GM23338 (cell line): ENCODE results near the gene ADORA1. TPM values are rescaled to one million over a fixed set of nuclear protein-coding genes. Genes with fewer than 3 reads are reported as not detected.

Source experiments
- ATAC-seq: fragments of 200-7000 bp; cut with Tn5 transposase; 3 replicates; pipeline ENCODE4 v1.9.1; 2020
- DNase-seq: peaks from one replicate; pipeline ENCODE4 v3.0.0-alpha.2; 2015; ENCODE audit warnings: low spot score
- H2AFZ ChIP-seq: fragments of 200-600 bp; sonication (generic); 2 replicates; pipeline ENCODE4 v1.8.0; 2016; ENCODE audit warnings: antibody characterized with exemption, mild to moderate bottlenecking, moderate library complexity
- H3F3A ChIP-seq: fragments of 200-600 bp; sonication (generic); replicated peaks from 2 replicates; pipeline ENCODE4 v1.8.0; 2017; ENCODE audit warnings: antibody characterized with exemption, mixed run types, low read depth
- H3K27ac ChIP-seq: fragments of 200-600 bp; sonication (generic); 2 replicates; pipeline ENCODE4 v1.6.1; 2016; ENCODE audit warnings: low read depth
- H3K27me3 ChIP-seq: fragments of 200-600 bp; sonication (generic); 2 replicates; pipeline ENCODE4 v1.8.0; 2016; ENCODE audit warnings: mild to moderate bottlenecking, mixed run types, moderate library complexity; ENCODE audit not compliant: insufficient read depth
- H3K36me3 ChIP-seq: fragments of 200-600 bp; sonication (generic); 2 replicates; pipeline ENCODE4 v1.8.0; 2016; ENCODE audit warnings: mild to moderate bottlenecking; ENCODE audit not compliant: insufficient read depth
- H3K4me1 ChIP-seq: fragments of 200-600 bp; sonication (generic); 2 replicates; pipeline ENCODE4 v1.8.0; 2016; ENCODE audit warnings: mild to moderate bottlenecking, moderate library complexity; ENCODE audit not compliant: insufficient read depth
- H3K4me2 ChIP-seq: fragments of 200-600 bp; sonication (generic); 2 replicates; pipeline ENCODE4 v1.7.1; 2017; ENCODE audit warnings: mixed run types
- H3K4me3 ChIP-seq: fragments of 200-600 bp; sonication (generic); 2 replicates; pipeline ENCODE4 v1.6.1; 2016; ENCODE audit warnings: mixed run types
- H3K79me2 ChIP-seq: fragments of 200-600 bp; sonication (generic); replicated peaks from 2 replicates; pipeline ENCODE4 v1.8.0; 2017; ENCODE audit warnings: mild to moderate bottlenecking; ENCODE audit not compliant: insufficient read depth
- H3K9me2 ChIP-seq: fragments of 200-600 bp; sonication (generic); 2 replicates; pipeline ENCODE4 v1.8.0; 2017; ENCODE audit not compliant: insufficient read depth
- H4K20me1 ChIP-seq: fragments of 200-600 bp; sonication (generic); replicated peaks from 2 replicates; pipeline ENCODE4 v1.8.0; 2017; ENCODE audit warnings: mild to moderate bottlenecking; ENCODE audit not compliant: insufficient read depth
- H3K27ac Mint-ChIP-seq: 2 replicates; pipeline ENCODE4 v1.8.0; 2020; ENCODE audit warnings: inconsistent platforms, mild to moderate bottlenecking, moderate library complexity, mixed read lengths
- H3K27me3 Mint-ChIP-seq: 3 replicates; pipeline ENCODE4 v1.8.0; 2022; ENCODE audit warnings: low read depth, mild to moderate bottlenecking, moderate library complexity, mixed read lengths, inconsistent platforms; ENCODE audit not compliant: insufficient read depth, poor library complexity
- H3K36me3 Mint-ChIP-seq: 3 replicates; pipeline ENCODE4 v1.8.0; 2021; ENCODE audit warnings: low read depth, mild to moderate bottlenecking, inconsistent platforms, moderate library complexity, mixed read lengths
- H3K4me1 Mint-ChIP-seq: 3 replicates; pipeline ENCODE4 v1.8.0; 2020; ENCODE audit warnings: mild to moderate bottlenecking, inconsistent platforms, mixed read lengths
- H3K4me3 Mint-ChIP-seq: 3 replicates; pipeline ENCODE4 v1.8.0; 2021; ENCODE audit warnings: moderate library complexity, mild to moderate bottlenecking, inconsistent platforms, mixed read lengths
- H3K9me3 Mint-ChIP-seq: 3 replicates; pipeline ENCODE4 v1.8.0; 2020; ENCODE audit warnings: moderate library complexity, mild to moderate bottlenecking, inconsistent platforms, mixed read lengths
- CREB1 ChIP-seq: fragments of 250-450 bp; sonication (Bioruptor Pico); IDR thresholded peaks from 2 replicates; pipeline ENCODE4 v1.5.0; 2020; ENCODE audit warnings: low read depth, mild to moderate bottlenecking, moderate library complexity
- EZH2 ChIP-seq: fragments of 200-600 bp; sonication (generic); IDR thresholded peaks from one replicate; pipeline ENCODE4 v1.8.0; 2017; ENCODE audit warnings: antibody characterized with exemption, mild to moderate bottlenecking, low read depth; ENCODE audit not compliant: unreplicated experiment
- JUNB ChIP-seq: IDR thresholded peaks from one replicate; pipeline ENCODE4 v1.6.1; 2016; ENCODE audit warnings: antibody characterized with exemption; ENCODE audit not compliant: unreplicated experiment
- NANOG ChIP-seq: IDR thresholded peaks from 2 replicates; pipeline ENCODE4 v1.6.1; 2016; ENCODE audit warnings: antibody characterized with exemption, borderline replicate concordance
- POLR2AphosphoS5 ChIP-seq: IDR thresholded peaks from 2 replicates; pipeline ENCODE4 v1.6.1; 2016; ENCODE audit warnings: antibody characterized with exemption, low read depth
- STAT1 ChIP-seq: IDR thresholded peaks from one replicate; pipeline ENCODE4 v1.6.1; 2016; ENCODE audit warnings: antibody characterized with exemption; ENCODE audit not compliant: unreplicated experiment
- ZNF114 ChIP-seq: fragments of 250-450 bp; sonication (Bioruptor Pico); IDR thresholded peaks from 2 replicates; pipeline ENCODE4 v1.5.0; 2020; ENCODE audit warnings: mild to moderate bottlenecking, moderate library complexity
- ZNF331 ChIP-seq: fragments of 250-450 bp; sonication (Bioruptor Pico); IDR thresholded peaks from 2 replicates; pipeline ENCODE4 v1.5.0; 2020; ENCODE audit warnings: low read depth, mild to moderate bottlenecking, moderate library complexity
- polyA plus RNA-seq: library from polyadenylated mRNA; unstranded; fragments of >200 nt; fragmentation: Nextera tagmentation; extraction: Ambion mirVana; gene quantifications from 2 replicates; pipeline ENCODE4 v1.2.1, GENCODE V29; 2016
- total RNA-seq: library from RNA; depleted of rRNA; stranded (reverse); fragments of >200 nt; shearing (Covaris generic); gene quantifications from 2 replicates; pipeline ENCODE4 v1.2.3, GENCODE V29; 2014
- TF ChIP-seq, protein P1 (sequence below): fragments of 250-450 bp; sonication (Bioruptor Pico); IDR thresholded peaks from 2 replicates; pipeline ENCODE4 v1.5.0; 2020; ENCODE audit warnings: mild to moderate bottlenecking, moderate library complexity
- TF ChIP-seq, protein P2 (sequence below), 2 experiments: fragments of 200-600 bp in 1 of 2; sonication (generic) in 1 of 2; conservative IDR thresholded peaks; 2 replicates each; pipeline versions ENCODE4 v1.5.1 to v1.6.1; 2016 to 2017; ENCODE audit warnings: antibody characterized with exemption in 2 of 2, low read depth in 2 of 2, mild to moderate bottlenecking in 2 of 2, moderate library complexity in 1 of 2
- TF ChIP-seq, protein P3 (sequence below): IDR thresholded peaks from one replicate; pipeline ENCODE4 v1.6.1; 2018; ENCODE audit warnings: antibody characterized with exemption; ENCODE audit not compliant: unreplicated experiment

The ADORA1 gene
- total and polyA plus RNA-seq, 2 experiments from 2014 or later: 0.63 to 1.8 TPM

DNA sequence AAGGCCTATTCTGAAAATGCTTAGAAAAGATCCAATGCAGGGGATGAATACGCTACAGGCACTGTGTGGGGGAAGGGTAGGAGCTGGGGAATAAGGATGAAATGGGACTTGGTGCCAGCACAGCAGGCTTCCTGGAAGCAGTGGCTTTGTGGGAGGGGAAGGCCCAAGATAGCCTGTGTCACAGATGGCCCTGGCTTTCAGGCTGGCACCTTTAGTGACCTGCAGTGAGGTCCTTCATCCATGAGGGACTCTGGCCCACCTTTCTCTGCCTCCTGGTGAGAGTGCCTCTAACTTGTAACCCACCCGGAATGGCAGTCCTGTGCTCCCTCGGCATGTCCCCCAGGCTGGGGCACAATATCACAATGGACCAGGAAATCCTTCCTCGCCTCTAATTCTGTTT lies 58.1 kb downstream of the ADORA1 start:
- Histone ChIP-seq H3F3A (no peaks in the 10 kb centered on the region), H2AFZ (no peak overlapping the region), H3K9me2 (0 out of 2 replicates have a peak, but pooled peaks cover 5% of the 10 kb centered on the region), H3K27me3 (no peaks in the 10 kb centered on the region), H3K4me3 (no peak overlapping the region), H3K4me1 (peaks cover 17% of the 10 kb centered on the region), H3K4me2 (no peak overlapping the region), H4K20me1 (no peaks in the 10 kb centered on the region), H3K27ac (no peak overlapping the region), H3K79me2 (no peaks in the 10 kb centered on the region), H3K36me3 (no peaks in the 10 kb centered on the region)
- H3K4me3 Mint-ChIP-seq: no peak overlapping the region; the same call in 2 of the 3 replicates
- TF ChIP-seq ZNF331 (no peak), STAT1 (no peak), POLR2AphosphoS5 (no peak), EZH2 (no peak), JUNB (no peak), ZNF114 (CRISPR knock-in tag) (no peak), NANOG (no peak)
- TF ChIP-seq, protein P1, sequence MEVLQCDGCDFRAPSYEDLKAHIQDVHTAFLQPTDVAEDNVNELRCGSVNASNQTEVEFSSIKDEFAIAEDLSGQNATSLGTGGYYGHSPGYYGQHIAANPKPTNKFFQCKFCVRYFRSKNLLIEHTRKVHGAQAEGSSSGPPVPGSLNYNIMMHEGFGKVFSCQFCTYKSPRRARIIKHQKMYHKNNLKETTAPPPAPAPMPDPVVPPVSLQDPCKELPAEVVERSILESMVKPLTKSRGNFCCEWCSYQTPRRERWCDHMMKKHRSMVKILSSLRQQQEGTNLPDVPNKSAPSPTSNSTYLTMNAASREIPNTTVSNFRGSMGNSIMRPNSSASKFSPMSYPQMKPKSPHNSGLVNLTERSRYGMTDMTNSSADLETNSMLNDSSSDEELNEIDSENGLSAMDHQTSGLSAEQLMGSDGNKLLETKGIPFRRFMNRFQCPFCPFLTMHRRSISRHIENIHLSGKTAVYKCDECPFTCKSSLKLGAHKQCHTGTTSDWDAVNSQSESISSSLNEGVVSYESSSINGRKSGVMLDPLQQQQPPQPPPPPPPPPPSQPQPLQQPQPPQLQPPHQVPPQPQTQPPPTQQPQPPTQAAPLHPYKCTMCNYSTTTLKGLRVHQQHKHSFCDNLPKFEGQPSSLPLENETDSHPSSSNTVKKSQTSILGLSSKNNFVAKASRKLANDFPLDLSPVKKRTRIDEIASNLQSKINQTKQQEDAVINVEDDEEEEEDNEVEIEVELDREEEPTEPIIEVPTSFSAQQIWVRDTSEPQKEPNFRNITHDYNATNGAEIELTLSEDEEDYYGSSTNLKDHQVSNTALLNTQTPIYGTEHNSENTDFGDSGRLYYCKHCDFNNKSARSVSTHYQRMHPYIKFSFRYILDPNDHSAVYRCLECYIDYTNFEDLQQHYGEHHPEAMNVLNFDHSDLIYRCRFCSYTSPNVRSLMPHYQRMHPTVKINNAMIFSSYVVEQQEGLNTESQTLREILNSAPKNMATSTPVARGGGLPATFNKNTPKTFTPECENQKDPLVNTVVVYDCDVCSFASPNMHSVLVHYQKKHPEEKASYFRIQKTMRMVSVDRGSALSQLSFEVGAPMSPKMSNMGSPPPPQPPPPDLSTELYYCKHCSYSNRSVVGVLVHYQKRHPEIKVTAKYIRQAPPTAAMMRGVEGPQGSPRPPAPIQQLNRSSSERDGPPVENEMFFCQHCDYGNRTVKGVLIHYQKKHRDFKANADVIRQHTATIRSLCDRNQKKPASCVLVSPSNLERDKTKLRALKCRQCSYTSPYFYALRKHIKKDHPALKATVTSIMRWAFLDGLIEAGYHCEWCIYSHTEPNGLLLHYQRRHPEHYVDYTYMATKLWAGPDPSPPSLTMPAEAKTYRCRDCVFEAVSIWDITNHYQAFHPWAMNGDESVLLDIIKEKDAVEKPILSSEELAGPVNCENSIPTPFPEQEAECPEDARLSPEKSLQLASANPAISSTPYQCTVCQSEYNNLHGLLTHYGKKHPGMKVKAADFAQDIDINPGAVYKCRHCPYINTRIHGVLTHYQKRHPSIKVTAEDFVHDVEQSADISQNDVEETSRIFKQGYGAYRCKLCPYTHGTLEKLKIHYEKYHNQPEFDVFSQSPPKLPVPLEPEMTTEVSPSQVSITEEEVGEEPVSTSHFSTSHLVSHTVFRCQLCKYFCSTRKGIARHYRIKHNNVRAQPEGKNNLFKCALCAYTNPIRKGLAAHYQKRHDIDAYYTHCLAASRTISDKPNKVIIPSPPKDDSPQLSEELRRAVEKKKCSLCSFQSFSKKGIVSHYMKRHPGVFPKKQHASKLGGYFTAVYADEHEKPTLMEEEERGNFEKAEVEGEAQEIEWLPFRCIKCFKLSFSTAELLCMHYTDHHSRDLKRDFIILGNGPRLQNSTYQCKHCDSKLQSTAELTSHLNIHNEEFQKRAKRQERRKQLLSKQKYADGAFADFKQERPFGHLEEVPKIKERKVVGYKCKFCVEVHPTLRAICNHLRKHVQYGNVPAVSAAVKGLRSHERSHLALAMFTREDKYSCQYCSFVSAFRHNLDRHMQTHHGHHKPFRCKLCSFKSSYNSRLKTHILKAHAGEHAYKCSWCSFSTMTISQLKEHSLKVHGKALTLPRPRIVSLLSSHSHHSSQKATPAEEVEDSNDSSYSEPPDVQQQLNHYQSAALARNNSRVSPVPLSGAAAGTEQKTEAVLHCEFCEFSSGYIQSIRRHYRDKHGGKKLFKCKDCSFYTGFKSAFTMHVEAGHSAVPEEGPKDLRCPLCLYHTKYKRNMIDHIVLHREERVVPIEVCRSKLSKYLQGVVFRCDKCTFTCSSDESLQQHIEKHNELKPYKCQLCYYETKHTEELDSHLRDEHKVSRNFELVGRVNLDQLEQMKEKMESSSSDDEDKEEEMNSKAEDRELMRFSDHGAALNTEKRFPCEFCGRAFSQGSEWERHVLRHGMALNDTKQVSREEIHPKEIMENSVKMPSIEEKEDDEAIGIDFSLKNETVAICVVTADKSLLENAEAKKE: no peak
- H3K27ac Mint-ChIP-seq: no peak overlapping the region
- H3K4me1 Mint-ChIP-seq: peaks cover 33% of the 10 kb centered on the region
- ATAC-seq (no peak), DNase-seq (no peak)
- H3K36me3 Mint-ChIP-seq: no peaks in the 10 kb centered on the region
- H3K9me3 Mint-ChIP-seq: no peaks in the 10 kb centered on the region
- H3K27me3 Mint-ChIP-seq: peaks cover 3% of the 10 kb centered on the region

DNA sequence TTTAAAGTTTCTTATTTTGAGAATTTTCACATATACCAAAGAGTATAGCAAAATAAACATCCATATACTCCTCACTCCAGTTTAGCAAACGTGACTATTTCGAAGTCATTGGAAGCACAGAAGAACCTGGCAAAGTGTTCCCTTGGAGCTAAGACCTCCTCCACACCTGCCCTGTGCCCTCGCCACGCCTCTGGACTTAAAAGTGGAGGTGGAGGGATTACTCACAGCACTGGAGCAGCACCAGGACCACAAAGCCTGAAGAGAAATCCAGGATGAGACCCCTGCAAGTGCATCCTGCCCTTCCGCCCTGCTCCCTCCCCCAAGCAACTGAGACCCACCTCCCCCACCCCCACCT lies 58.5 kb downstream of the ADORA1 start:
- peaks cover 17% of the 10 kb centered on the region for H3K4me1 ChIP-seq
- H3K27ac ChIP-seq: no peak overlapping the region
- ATAC-seq (no peak), DNase-seq (no peak)
- Mint-ChIP-seq H3K9me3 (no peaks in the 10 kb centered on the region), H3K27me3 (peaks cover 3% of the 10 kb centered on the region), H3K27ac (no peak overlapping the region), H3K36me3 (no peaks in the 10 kb centered on the region), H3K4me3 (no peak overlapping the region), H3K4me1 (peaks cover 33% of the 10 kb centered on the region)
- no peaks in the 10 kb centered on the region for H3F3A ChIP-seq
- H3K4me3 ChIP-seq: no peak overlapping the region
- H2AFZ ChIP-seq: no peak overlapping the region
- no peaks in the 10 kb centered on the region for H3K36me3 ChIP-seq
- no peaks in the 10 kb centered on the region for H3K27me3 ChIP-seq
- no peaks in the 10 kb centered on the region for H4K20me1 ChIP-seq
- no peaks in the 10 kb centered on the region for H3K79me2 ChIP-seq
- no peak overlapping the region for H3K4me2 ChIP-seq
- 0 out of 2 replicates have a peak, but pooled peaks cover 5% of the 10 kb centered on the region for H3K9me2 ChIP-seq
- TF ChIP-seq, protein P2, sequence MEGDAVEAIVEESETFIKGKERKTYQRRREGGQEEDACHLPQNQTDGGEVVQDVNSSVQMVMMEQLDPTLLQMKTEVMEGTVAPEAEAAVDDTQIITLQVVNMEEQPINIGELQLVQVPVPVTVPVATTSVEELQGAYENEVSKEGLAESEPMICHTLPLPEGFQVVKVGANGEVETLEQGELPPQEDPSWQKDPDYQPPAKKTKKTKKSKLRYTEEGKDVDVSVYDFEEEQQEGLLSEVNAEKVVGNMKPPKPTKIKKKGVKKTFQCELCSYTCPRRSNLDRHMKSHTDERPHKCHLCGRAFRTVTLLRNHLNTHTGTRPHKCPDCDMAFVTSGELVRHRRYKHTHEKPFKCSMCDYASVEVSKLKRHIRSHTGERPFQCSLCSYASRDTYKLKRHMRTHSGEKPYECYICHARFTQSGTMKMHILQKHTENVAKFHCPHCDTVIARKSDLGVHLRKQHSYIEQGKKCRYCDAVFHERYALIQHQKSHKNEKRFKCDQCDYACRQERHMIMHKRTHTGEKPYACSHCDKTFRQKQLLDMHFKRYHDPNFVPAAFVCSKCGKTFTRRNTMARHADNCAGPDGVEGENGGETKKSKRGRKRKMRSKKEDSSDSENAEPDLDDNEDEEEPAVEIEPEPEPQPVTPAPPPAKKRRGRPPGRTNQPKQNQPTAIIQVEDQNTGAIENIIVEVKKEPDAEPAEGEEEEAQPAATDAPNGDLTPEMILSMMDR (conservative IDR thresholded peaks at IDR 0.05; ENCODE audit: low read depth in 2 of 2): no peak
- TF ChIP-seq ZNF114 (CRISPR knock-in tag) (no peak), EZH2 (no peak), ZNF331 (no peak), CREB1 (no peak)
- TF ChIP-seq, protein P3, sequence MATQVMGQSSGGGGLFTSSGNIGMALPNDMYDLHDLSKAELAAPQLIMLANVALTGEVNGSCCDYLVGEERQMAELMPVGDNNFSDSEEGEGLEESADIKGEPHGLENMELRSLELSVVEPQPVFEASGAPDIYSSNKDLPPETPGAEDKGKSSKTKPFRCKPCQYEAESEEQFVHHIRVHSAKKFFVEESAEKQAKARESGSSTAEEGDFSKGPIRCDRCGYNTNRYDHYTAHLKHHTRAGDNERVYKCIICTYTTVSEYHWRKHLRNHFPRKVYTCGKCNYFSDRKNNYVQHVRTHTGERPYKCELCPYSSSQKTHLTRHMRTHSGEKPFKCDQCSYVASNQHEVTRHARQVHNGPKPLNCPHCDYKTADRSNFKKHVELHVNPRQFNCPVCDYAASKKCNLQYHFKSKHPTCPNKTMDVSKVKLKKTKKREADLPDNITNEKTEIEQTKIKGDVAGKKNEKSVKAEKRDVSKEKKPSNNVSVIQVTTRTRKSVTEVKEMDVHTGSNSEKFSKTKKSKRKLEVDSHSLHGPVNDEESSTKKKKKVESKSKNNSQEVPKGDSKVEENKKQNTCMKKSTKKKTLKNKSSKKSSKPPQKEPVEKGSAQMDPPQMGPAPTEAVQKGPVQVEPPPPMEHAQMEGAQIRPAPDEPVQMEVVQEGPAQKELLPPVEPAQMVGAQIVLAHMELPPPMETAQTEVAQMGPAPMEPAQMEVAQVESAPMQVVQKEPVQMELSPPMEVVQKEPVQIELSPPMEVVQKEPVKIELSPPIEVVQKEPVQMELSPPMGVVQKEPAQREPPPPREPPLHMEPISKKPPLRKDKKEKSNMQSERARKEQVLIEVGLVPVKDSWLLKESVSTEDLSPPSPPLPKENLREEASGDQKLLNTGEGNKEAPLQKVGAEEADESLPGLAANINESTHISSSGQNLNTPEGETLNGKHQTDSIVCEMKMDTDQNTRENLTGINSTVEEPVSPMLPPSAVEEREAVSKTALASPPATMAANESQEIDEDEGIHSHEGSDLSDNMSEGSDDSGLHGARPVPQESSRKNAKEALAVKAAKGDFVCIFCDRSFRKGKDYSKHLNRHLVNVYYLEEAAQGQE: no peak
